WTC11 (cell line): ENCODE data around the gene SPINT4. TPM values are rescaled to one million over a fixed set of nuclear protein-coding genes. Genes with fewer than 3 reads are reported as not detected.

ENCODE experiments used
- ATAC-seq: fragments of 200-7000 bp; cut with Tn5 transposase; 2 replicates; pipeline ENCODE4 v1.10.0; 2021; ENCODE audit warnings: mild to moderate bottlenecking, moderate library complexity
- Bru-seq: library from RNA; stranded (reverse); fragments of 400-500 nt; gene quantifications from one replicate; lab custom pipeline; 2021; lab: Mats Ljungman, UMichigan
- CTCF ChIA-PET: fragments of 300-600 bp; sonication (Branson Sonifier 250); formaldehyde crosslinking; loops from one replicate; lab custom pipeline; 2021; ENCODE audit warnings: antibody characterized with exemption; lab: Charles Lee
- POLR2A ChIA-PET: fragments of 350-600 bp; sonication (Branson Sonifier 250); formaldehyde crosslinking; loops from one replicate; lab custom pipeline; 2021; ENCODE audit warnings: antibody characterized with exemption; lab: Charles Lee
- DNase-seq: peaks from one replicate; pipeline ENCODE4 v3.0.0; 2021; ENCODE audit warnings: low spot score
- H3K27ac Mint-ChIP-seq: 2 replicates; pipeline ENCODE4 v1.8.0; 2021; ENCODE audit warnings: mixed read lengths
- H3K27me3 Mint-ChIP-seq: 2 replicates; pipeline ENCODE4 v1.8.0; 2021; ENCODE audit warnings: low read depth, mild to moderate bottlenecking, moderate library complexity, mixed read lengths
- H3K36me3 Mint-ChIP-seq: 2 replicates; pipeline ENCODE4 v1.8.0; 2021; ENCODE audit warnings: mixed read lengths
- H3K4me1 Mint-ChIP-seq: 2 replicates; pipeline ENCODE4 v1.8.0; 2022; ENCODE audit warnings: mixed read lengths
- H3K4me3 Mint-ChIP-seq: 2 replicates; pipeline ENCODE4 v1.8.0; 2021; ENCODE audit warnings: mild to moderate bottlenecking, moderate library complexity, mixed read lengths
- H3K9me3 Mint-ChIP-seq: 2 replicates; pipeline ENCODE4 v1.8.0; 2021; ENCODE audit warnings: mixed read lengths
- ATF2 ChIP-seq: sonication (generic); formaldehyde crosslinking; IDR thresholded peaks from 2 replicates; pipeline ENCODE4 v1.8.1; 2022; ENCODE audit warnings: low read depth, missing genetic modification reagents, borderline replicate concordance
- CREB1 ChIP-seq: sonication (generic); formaldehyde crosslinking; IDR thresholded peaks from 2 replicates; pipeline ENCODE4 v1.8.0; 2023; ENCODE audit warnings: mild to moderate bottlenecking, missing genetic modification reagents
- CREM ChIP-seq: sonication (generic); formaldehyde crosslinking; IDR thresholded peaks from 2 replicates; pipeline ENCODE4 v1.8.1; 2022; ENCODE audit warnings: mild to moderate bottlenecking, missing genetic modification reagents, moderate library complexity
- E2F1 ChIP-seq: sonication (generic); formaldehyde crosslinking; IDR thresholded peaks from 2 replicates; pipeline ENCODE4 v1.8.0; 2022; ENCODE audit warnings: mild to moderate bottlenecking, missing genetic modification reagents
- ESRRA ChIP-seq: sonication (generic); formaldehyde crosslinking; IDR thresholded peaks from 2 replicates; pipeline ENCODE4 v1.8.1; 2022; ENCODE audit warnings: mild to moderate bottlenecking, missing genetic modification reagents, borderline replicate concordance
- ETV6 ChIP-seq: sonication (generic); formaldehyde crosslinking; IDR thresholded peaks from 2 replicates; pipeline ENCODE4 v1.8.1; 2022; ENCODE audit warnings: mild to moderate bottlenecking, missing genetic modification reagents
- FOXP1 ChIP-seq: sonication (generic); formaldehyde crosslinking; IDR thresholded peaks from 2 replicates; pipeline ENCODE4 v1.8.0; 2022; ENCODE audit warnings: missing genetic modification reagents, mild to moderate bottlenecking, moderate library complexity, borderline replicate concordance
- GABPB1 ChIP-seq: sonication (generic); formaldehyde crosslinking; IDR thresholded peaks from 2 replicates; pipeline ENCODE4 v1.8.1; 2023; ENCODE audit warnings: mild to moderate bottlenecking, missing genetic modification reagents
- JUN ChIP-seq: sonication (generic); formaldehyde crosslinking; IDR thresholded peaks from 2 replicates; pipeline ENCODE4 v1.8.0; 2023; ENCODE audit warnings: mild to moderate bottlenecking, missing genetic modification reagents
- MLX ChIP-seq: sonication (generic); formaldehyde crosslinking; IDR thresholded peaks from 2 replicates; pipeline ENCODE4 v1.8.1; 2023; ENCODE audit warnings: mild to moderate bottlenecking, missing genetic modification reagents, moderate library complexity
- MXD4 ChIP-seq: fragments of 250-450 bp; sonication (Bioruptor Pico); IDR thresholded peaks from 2 replicates; pipeline ENCODE4 v1.8.0; 2021; ENCODE audit warnings: mild to moderate bottlenecking, moderate library complexity, borderline replicate concordance
- MYBL2 ChIP-seq: sonication (generic); formaldehyde crosslinking; IDR thresholded peaks from 2 replicates; pipeline ENCODE4 v1.8.1; 2023; ENCODE audit warnings: mild to moderate bottlenecking, moderate library complexity, missing genetic modification reagents
- NFATC4 ChIP-seq: fragments of 250-450 bp; sonication (Bioruptor Pico); IDR thresholded peaks from 2 replicates; pipeline ENCODE4 v1.9.0; 2021; ENCODE audit warnings: mild to moderate bottlenecking
- NR1H2 ChIP-seq: sonication (generic); formaldehyde crosslinking; IDR thresholded peaks from 2 replicates; pipeline ENCODE4 v1.9.0; 2021; ENCODE audit warnings: mild to moderate bottlenecking, moderate library complexity, missing genetic modification reagents
- OVOL2 ChIP-seq: fragments of 250-450 bp; sonication (Bioruptor Pico); IDR thresholded peaks from 2 replicates; pipeline ENCODE4 v1.9.0; 2021; ENCODE audit warnings: mild to moderate bottlenecking, borderline replicate concordance
- PRRX2 ChIP-seq: fragments of 250-450 bp; sonication (Bioruptor Pico); IDR thresholded peaks from 2 replicates; pipeline ENCODE4 v1.8.0; 2021; ENCODE audit warnings: mild to moderate bottlenecking
- RORB ChIP-seq: fragments of 250-450 bp; sonication (Bioruptor Pico); IDR thresholded peaks from 2 replicates; pipeline ENCODE4 v1.9.0; 2021; ENCODE audit warnings: mild to moderate bottlenecking
- SOX15 ChIP-seq: fragments of 250-450 bp; sonication (Bioruptor Pico); IDR thresholded peaks from 2 replicates; pipeline ENCODE4 v1.9.0; 2021; ENCODE audit warnings: mild to moderate bottlenecking
- TP53 ChIP-seq: sonication (generic); formaldehyde crosslinking; IDR thresholded peaks from 2 replicates; pipeline ENCODE4 v1.8.1; 2023; ENCODE audit warnings: mild to moderate bottlenecking, missing genetic modification reagents
- ZNF121 ChIP-seq: sonication (generic); formaldehyde crosslinking; IDR thresholded peaks from 2 replicates; pipeline ENCODE4 v1.8.0; 2023; ENCODE audit warnings: missing genetic modification reagents
- ZNF416 ChIP-seq: fragments of 250-450 bp; sonication (Bioruptor Pico); IDR thresholded peaks from 2 replicates; pipeline ENCODE4 v1.9.0; 2021; ENCODE audit warnings: mild to moderate bottlenecking, inconsistent platforms
- long read RNA-seq, 3 experiments: library from RNA in 1 of 3; library from capped mRNA in 1 of 3; library from polyadenylated mRNA in 1 of 3; unstranded in 2 of 3; stranded (forward) in 1 of 3; transcript quantifications; one replicate each; pipeline ENCODE4 v2.0.0, GENCODE V29; 2021
- total RNA-seq: library from RNA; stranded (reverse); gene quantifications from 3 replicates; pipeline ENCODE4 v1.2.3, GENCODE V29; 2021
- TF ChIP-seq, protein P1 (sequence below): sonication (generic); formaldehyde crosslinking; IDR thresholded peaks from 2 replicates; pipeline ENCODE4 v1.8.1; 2023; ENCODE audit warnings: mild to moderate bottlenecking, moderate library complexity, missing genetic modification reagents
- TF ChIP-seq, protein P2 (sequence below): sonication (generic); formaldehyde crosslinking; IDR thresholded peaks from 2 replicates; pipeline ENCODE4 v1.8.0; 2023; ENCODE audit warnings: missing genetic modification reagents, mild to moderate bottlenecking, borderline replicate concordance
- TF ChIP-seq, protein P3 (sequence below): sonication (generic); formaldehyde crosslinking; IDR thresholded peaks from 2 replicates; pipeline ENCODE4 v1.8.1; 2022; ENCODE audit warnings: missing genetic modification reagents, borderline replicate concordance
- TF ChIP-seq, protein P4 (sequence below): fragments of 250-450 bp; sonication (Bioruptor Pico); IDR thresholded peaks from 2 replicates; pipeline ENCODE4 v1.9.0; 2021; ENCODE audit warnings: mild to moderate bottlenecking

SPINT4 gene
- total RNA-seq: not detected in 3 replicates
- Bru-seq, nascent RNA: not detected
- long read RNA-seq, experiment 1: 0 reads
- long read RNA-seq, experiment 2: 0 reads
- long read RNA-seq, experiment 3: 0 reads

DNA sequence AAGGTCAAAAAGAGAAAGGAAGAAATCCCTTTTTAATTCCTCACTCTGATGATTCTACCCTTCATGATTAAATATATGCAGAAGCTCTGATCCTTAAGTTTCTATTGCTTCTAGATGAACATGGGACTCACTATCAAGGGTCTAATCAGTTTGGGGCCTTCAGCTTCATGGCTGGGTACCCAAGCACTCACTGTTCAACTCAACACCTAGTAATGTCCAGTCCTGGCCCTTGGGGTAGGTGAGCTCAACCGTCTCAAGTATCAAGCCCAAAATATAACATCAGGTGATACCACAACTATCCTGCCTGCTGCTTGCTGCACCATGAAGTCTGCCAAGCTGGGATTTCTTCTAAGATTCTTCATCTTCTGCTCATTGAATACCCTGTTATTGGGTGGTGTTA is at the start of gene SPINT4:
SPINT4 (plus strand) TSS at position 301 of the 400 bp plus-strand sequence; CDS start at position 322, 21 bp downstream.
- H3K27ac Mint-ChIP-seq: no peak within 1 kb of the TSS
- H3K4me1 Mint-ChIP-seq: 0 out of 2 replicates have a peak, but pooled peaks cover 2% of the 10 kb centered on the region
- CTCF ChIA-PET: no interaction called here
- H3K27me3 Mint-ChIP-seq: no peaks in the 10 kb centered on the region; the same call in 1 of the 2 replicates
- peaks cover 4% of the 10 kb centered on the region for H3K36me3 Mint-ChIP-seq
- no peak for TF ChIP-seq TP53 (CRISPR knock-in tag)
- TF ChIP-seq MLX (CRISPR knock-in tag): no peak
- no peak for TF ChIP-seq ZNF121 (CRISPR knock-in tag)
- TF ChIP-seq JUN: no peak
- TF ChIP-seq, protein P1, sequence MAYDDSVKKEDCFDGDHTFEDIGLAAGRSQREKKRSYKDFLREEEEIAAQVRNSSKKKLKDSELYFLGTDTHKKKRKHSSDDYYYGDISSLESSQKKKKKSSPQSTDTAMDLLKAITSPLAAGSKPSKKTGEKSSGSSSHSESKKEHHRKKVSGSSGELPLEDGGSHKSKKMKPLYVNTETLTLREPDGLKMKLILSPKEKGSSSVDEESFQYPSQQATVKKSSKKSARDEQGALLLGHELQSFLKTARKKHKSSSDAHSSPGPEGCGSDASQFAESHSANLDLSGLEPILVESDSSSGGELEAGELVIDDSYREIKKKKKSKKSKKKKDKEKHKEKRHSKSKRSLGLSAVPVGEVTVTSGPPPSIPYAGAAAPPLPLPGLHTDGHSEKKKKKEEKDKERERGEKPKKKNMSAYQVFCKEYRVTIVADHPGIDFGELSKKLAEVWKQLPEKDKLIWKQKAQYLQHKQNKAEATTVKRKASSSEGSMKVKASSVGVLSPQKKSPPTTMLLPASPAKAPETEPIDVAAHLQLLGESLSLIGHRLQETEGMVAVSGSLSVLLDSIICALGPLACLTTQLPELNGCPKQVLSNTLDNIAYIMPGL: no peak
- TF ChIP-seq MYBL2 (CRISPR knock-in tag): no peak
- TF ChIP-seq NFATC4: no peak
- no peak for TF ChIP-seq CREB1 (CRISPR knock-in tag)
- TF ChIP-seq NR1H2 (CRISPR knock-in tag): no peak
- TF ChIP-seq, protein P2, sequence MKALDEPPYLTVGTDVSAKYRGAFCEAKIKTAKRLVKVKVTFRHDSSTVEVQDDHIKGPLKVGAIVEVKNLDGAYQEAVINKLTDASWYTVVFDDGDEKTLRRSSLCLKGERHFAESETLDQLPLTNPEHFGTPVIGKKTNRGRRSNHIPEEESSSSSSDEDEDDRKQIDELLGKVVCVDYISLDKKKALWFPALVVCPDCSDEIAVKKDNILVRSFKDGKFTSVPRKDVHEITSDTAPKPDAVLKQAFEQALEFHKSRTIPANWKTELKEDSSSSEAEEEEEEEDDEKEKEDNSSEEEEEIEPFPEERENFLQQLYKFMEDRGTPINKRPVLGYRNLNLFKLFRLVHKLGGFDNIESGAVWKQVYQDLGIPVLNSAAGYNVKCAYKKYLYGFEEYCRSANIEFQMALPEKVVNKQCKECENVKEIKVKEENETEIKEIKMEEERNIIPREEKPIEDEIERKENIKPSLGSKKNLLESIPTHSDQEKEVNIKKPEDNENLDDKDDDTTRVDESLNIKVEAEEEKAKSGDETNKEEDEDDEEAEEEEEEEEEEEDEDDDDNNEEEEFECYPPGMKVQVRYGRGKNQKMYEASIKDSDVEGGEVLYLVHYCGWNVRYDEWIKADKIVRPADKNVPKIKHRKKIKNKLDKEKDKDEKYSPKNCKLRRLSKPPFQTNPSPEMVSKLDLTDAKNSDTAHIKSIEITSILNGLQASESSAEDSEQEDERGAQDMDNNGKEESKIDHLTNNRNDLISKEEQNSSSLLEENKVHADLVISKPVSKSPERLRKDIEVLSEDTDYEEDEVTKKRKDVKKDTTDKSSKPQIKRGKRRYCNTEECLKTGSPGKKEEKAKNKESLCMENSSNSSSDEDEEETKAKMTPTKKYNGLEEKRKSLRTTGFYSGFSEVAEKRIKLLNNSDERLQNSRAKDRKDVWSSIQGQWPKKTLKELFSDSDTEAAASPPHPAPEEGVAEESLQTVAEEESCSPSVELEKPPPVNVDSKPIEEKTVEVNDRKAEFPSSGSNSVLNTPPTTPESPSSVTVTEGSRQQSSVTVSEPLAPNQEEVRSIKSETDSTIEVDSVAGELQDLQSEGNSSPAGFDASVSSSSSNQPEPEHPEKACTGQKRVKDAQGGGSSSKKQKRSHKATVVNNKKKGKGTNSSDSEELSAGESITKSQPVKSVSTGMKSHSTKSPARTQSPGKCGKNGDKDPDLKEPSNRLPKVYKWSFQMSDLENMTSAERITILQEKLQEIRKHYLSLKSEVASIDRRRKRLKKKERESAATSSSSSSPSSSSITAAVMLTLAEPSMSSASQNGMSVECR (CRISPR knock-in tag): no peak
- TF ChIP-seq E2F1 (CRISPR knock-in tag): no peak
- no peak for TF ChIP-seq OVOL2 (CRISPR knock-in tag)
- no peak for TF ChIP-seq FOXP1 (CRISPR knock-in tag)
- no peak for TF ChIP-seq GABPB1 (CRISPR knock-in tag)
- TF ChIP-seq MXD4 (CRISPR knock-in tag): no peak
- no peak for TF ChIP-seq PRRX2
- ATAC-seq (no peak), DNase-seq (no peak)
- no peak within 1 kb of the TSS for H3K4me3 Mint-ChIP-seq
- H3K9me3 Mint-ChIP-seq: peaks cover 20% of the 10 kb centered on the region
- POLR2A ChIA-PET: no interaction called here

GRCh38 chr20:45672765-45673164 is 49.4 kb upstream of the SPINT4 start:
- DNase-seq: no peak
- no peak overlapping the region for H3K27ac Mint-ChIP-seq
- peaks cover 7% of the 10 kb centered on the region; the same call in 1 of the 2 replicates for H3K36me3 Mint-ChIP-seq
- no peaks in the 10 kb centered on the region for H3K4me1 Mint-ChIP-seq
- ChIA-PET CTCF (no interaction called here), POLR2A (no interaction called here)
- no peaks in the 10 kb centered on the region for H3K27me3 Mint-ChIP-seq
- H3K9me3 Mint-ChIP-seq: peaks cover 56% of the 10 kb centered on the region
- no peak for ATAC-seq
- H3K4me3 Mint-ChIP-seq: no peak overlapping the region
- TF ChIP-seq E2F1 (CRISPR knock-in tag) (no peak), ETV6 (CRISPR knock-in tag) (no peak), ESRRA (CRISPR knock-in tag) (no peak), CREM (no peak), RORB (CRISPR knock-in tag) (no peak), ATF2 (CRISPR knock-in tag) (no peak), SOX15 (CRISPR knock-in tag) (no peak), ZNF416 (CRISPR knock-in tag) (no peak)
- TF ChIP-seq, protein P3, sequence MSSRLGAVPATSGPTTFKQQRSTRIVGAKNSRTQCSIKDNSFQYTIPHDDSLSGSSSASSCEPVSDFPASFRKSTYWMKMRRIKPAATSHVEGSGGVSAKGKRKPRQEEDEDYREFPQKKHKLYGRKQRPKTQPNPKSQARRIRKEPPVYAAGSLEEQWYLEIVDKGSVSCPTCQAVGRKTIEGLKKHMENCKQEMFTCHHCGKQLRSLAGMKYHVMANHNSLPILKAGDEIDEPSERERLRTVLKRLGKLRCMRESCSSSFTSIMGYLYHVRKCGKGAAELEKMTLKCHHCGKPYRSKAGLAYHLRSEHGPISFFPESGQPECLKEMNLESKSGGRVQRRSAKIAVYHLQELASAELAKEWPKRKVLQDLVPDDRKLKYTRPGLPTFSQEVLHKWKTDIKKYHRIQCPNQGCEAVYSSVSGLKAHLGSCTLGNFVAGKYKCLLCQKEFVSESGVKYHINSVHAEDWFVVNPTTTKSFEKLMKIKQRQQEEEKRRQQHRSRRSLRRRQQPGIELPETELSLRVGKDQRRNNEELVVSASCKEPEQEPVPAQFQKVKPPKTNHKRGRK (CRISPR knock-in tag): no peak
- TF ChIP-seq, protein P4, sequence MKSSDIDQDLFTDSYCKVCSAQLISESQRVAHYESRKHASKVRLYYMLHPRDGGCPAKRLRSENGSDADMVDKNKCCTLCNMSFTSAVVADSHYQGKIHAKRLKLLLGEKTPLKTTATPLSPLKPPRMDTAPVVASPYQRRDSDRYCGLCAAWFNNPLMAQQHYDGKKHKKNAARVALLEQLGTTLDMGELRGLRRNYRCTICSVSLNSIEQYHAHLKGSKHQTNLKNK (CRISPR knock-in tag): no peak
